GM23338 (cell line): ENCODE measurements around the gene FUT8. TPM values are rescaled to one million over a fixed set of nuclear protein-coding genes. Genes with fewer than 3 reads are reported as not detected.

ENCODE experiments used
- ATAC-seq: fragments of 200-7000 bp; cut with Tn5 transposase; 3 replicates; pipeline ENCODE4 v1.9.1; 2020
- DNase-seq: peaks from one replicate; pipeline ENCODE4 v3.0.0-alpha.2; 2015; ENCODE audit warnings: low spot score
- H2AFZ ChIP-seq: fragments of 200-600 bp; sonication (generic); 2 replicates; pipeline ENCODE4 v1.8.0; 2016; ENCODE audit warnings: antibody characterized with exemption, mild to moderate bottlenecking, moderate library complexity
- H3F3A ChIP-seq: fragments of 200-600 bp; sonication (generic); replicated peaks from 2 replicates; pipeline ENCODE4 v1.8.0; 2017; ENCODE audit warnings: antibody characterized with exemption, mixed run types, low read depth
- H3K27ac ChIP-seq: fragments of 200-600 bp; sonication (generic); 2 replicates; pipeline ENCODE4 v1.6.1; 2016; ENCODE audit warnings: low read depth
- H3K27me3 ChIP-seq: fragments of 200-600 bp; sonication (generic); 2 replicates; pipeline ENCODE4 v1.8.0; 2016; ENCODE audit warnings: mild to moderate bottlenecking, mixed run types, moderate library complexity; ENCODE audit not compliant: insufficient read depth
- H3K36me3 ChIP-seq: fragments of 200-600 bp; sonication (generic); 2 replicates; pipeline ENCODE4 v1.8.0; 2016; ENCODE audit warnings: mild to moderate bottlenecking; ENCODE audit not compliant: insufficient read depth
- H3K4me1 ChIP-seq: fragments of 200-600 bp; sonication (generic); 2 replicates; pipeline ENCODE4 v1.8.0; 2016; ENCODE audit warnings: mild to moderate bottlenecking, moderate library complexity; ENCODE audit not compliant: insufficient read depth
- H3K4me2 ChIP-seq: fragments of 200-600 bp; sonication (generic); 2 replicates; pipeline ENCODE4 v1.7.1; 2017; ENCODE audit warnings: mixed run types
- H3K4me3 ChIP-seq: fragments of 200-600 bp; sonication (generic); 2 replicates; pipeline ENCODE4 v1.6.1; 2016; ENCODE audit warnings: mixed run types
- H3K79me2 ChIP-seq: fragments of 200-600 bp; sonication (generic); replicated peaks from 2 replicates; pipeline ENCODE4 v1.8.0; 2017; ENCODE audit warnings: mild to moderate bottlenecking; ENCODE audit not compliant: insufficient read depth
- H3K9me2 ChIP-seq: fragments of 200-600 bp; sonication (generic); 2 replicates; pipeline ENCODE4 v1.8.0; 2017; ENCODE audit not compliant: insufficient read depth
- H4K20me1 ChIP-seq: fragments of 200-600 bp; sonication (generic); replicated peaks from 2 replicates; pipeline ENCODE4 v1.8.0; 2017; ENCODE audit warnings: mild to moderate bottlenecking; ENCODE audit not compliant: insufficient read depth
- H3K27ac Mint-ChIP-seq: 2 replicates; pipeline ENCODE4 v1.8.0; 2020; ENCODE audit warnings: inconsistent platforms, mild to moderate bottlenecking, moderate library complexity, mixed read lengths
- H3K27me3 Mint-ChIP-seq: 3 replicates; pipeline ENCODE4 v1.8.0; 2022; ENCODE audit warnings: low read depth, mild to moderate bottlenecking, moderate library complexity, mixed read lengths, inconsistent platforms; ENCODE audit not compliant: insufficient read depth, poor library complexity
- H3K36me3 Mint-ChIP-seq: 3 replicates; pipeline ENCODE4 v1.8.0; 2021; ENCODE audit warnings: low read depth, mild to moderate bottlenecking, inconsistent platforms, moderate library complexity, mixed read lengths
- H3K4me1 Mint-ChIP-seq: 3 replicates; pipeline ENCODE4 v1.8.0; 2020; ENCODE audit warnings: mild to moderate bottlenecking, inconsistent platforms, mixed read lengths
- H3K4me3 Mint-ChIP-seq: 3 replicates; pipeline ENCODE4 v1.8.0; 2021; ENCODE audit warnings: moderate library complexity, mild to moderate bottlenecking, inconsistent platforms, mixed read lengths
- H3K9me3 Mint-ChIP-seq: 3 replicates; pipeline ENCODE4 v1.8.0; 2020; ENCODE audit warnings: moderate library complexity, mild to moderate bottlenecking, inconsistent platforms, mixed read lengths
- CREB1 ChIP-seq: fragments of 250-450 bp; sonication (Bioruptor Pico); IDR thresholded peaks from 2 replicates; pipeline ENCODE4 v1.5.0; 2020; ENCODE audit warnings: low read depth, mild to moderate bottlenecking, moderate library complexity
- CTCF ChIP-seq, 2 experiments: fragments of 200-600 bp in 1 of 2; sonication (generic) in 1 of 2; conservative IDR thresholded peaks; 2 replicates each; pipeline versions ENCODE4 v1.5.1 to v1.6.1; 2016 to 2017; ENCODE audit warnings: antibody characterized with exemption in 2 of 2, low read depth in 2 of 2, mild to moderate bottlenecking in 2 of 2, moderate library complexity in 1 of 2
- EZH2 ChIP-seq: fragments of 200-600 bp; sonication (generic); IDR thresholded peaks from one replicate; pipeline ENCODE4 v1.8.0; 2017; ENCODE audit warnings: antibody characterized with exemption, mild to moderate bottlenecking, low read depth; ENCODE audit not compliant: unreplicated experiment
- EZH2phosphoT487 ChIP-seq: fragments of 200-600 bp; sonication (generic); IDR thresholded peaks from one replicate; pipeline ENCODE4 v1.8.1; 2018; ENCODE audit warnings: antibody characterized with exemption; ENCODE audit not compliant: unreplicated experiment
- JUNB ChIP-seq: IDR thresholded peaks from one replicate; pipeline ENCODE4 v1.6.1; 2016; ENCODE audit warnings: antibody characterized with exemption; ENCODE audit not compliant: unreplicated experiment
- NANOG ChIP-seq: IDR thresholded peaks from 2 replicates; pipeline ENCODE4 v1.6.1; 2016; ENCODE audit warnings: antibody characterized with exemption, borderline replicate concordance
- POLR2AphosphoS5 ChIP-seq: IDR thresholded peaks from 2 replicates; pipeline ENCODE4 v1.6.1; 2016; ENCODE audit warnings: antibody characterized with exemption, low read depth
- STAT1 ChIP-seq: IDR thresholded peaks from one replicate; pipeline ENCODE4 v1.6.1; 2016; ENCODE audit warnings: antibody characterized with exemption; ENCODE audit not compliant: unreplicated experiment
- ZNF114 ChIP-seq: fragments of 250-450 bp; sonication (Bioruptor Pico); IDR thresholded peaks from 2 replicates; pipeline ENCODE4 v1.5.0; 2020; ENCODE audit warnings: mild to moderate bottlenecking, moderate library complexity
- ZNF331 ChIP-seq: fragments of 250-450 bp; sonication (Bioruptor Pico); IDR thresholded peaks from 2 replicates; pipeline ENCODE4 v1.5.0; 2020; ENCODE audit warnings: low read depth, mild to moderate bottlenecking, moderate library complexity
- polyA plus RNA-seq: library from polyadenylated mRNA; unstranded; fragments of >200 nt; fragmentation: Nextera tagmentation; extraction: Ambion mirVana; gene quantifications from 2 replicates; pipeline ENCODE4 v1.2.1, GENCODE V29; 2016
- total RNA-seq: library from RNA; depleted of rRNA; stranded (reverse); fragments of >200 nt; shearing (Covaris generic); gene quantifications from 2 replicates; pipeline ENCODE4 v1.2.3, GENCODE V29; 2014
- TF ChIP-seq, protein P1 (sequence below): fragments of 250-450 bp; sonication (Bioruptor Pico); IDR thresholded peaks from 2 replicates; pipeline ENCODE4 v1.5.0; 2020; ENCODE audit warnings: mild to moderate bottlenecking, moderate library complexity
- TF ChIP-seq, protein P2 (sequence below): IDR thresholded peaks from one replicate; pipeline ENCODE4 v1.6.1; 2018; ENCODE audit warnings: antibody characterized with exemption; ENCODE audit not compliant: unreplicated experiment

Gene FUT8
- total and polyA plus RNA-seq, 2 experiments from 2014 or later, result 8.2 to 23.2 TPM

DNA sequence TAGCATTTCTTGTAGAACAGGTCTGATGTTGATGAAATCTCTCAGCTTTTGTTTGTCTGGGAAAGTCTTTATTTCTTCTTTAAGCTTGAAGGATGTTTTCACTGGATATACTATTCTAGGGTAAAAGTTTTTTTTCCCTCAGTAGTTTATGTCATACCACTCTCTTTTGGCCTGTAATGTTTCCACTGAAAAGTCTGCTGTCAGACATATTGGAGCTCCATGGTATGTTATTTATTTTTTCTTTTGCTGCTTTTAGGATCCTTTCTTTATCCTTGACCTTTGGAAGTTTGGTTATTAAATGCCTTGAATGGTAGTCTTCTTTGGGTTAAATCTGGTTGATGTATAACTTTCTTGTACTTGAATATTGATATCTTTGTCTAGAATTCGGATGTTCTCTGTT is 306.1 kb downstream of the FUT8 start:
- peaks cover 6% of the 10 kb centered on the region for H3K36me3 ChIP-seq
- H3K4me3 ChIP-seq, result no peak overlapping the region
- H3K36me3 Mint-ChIP-seq, result peaks cover 56% of the 10 kb centered on the region
- H3K9me3 Mint-ChIP-seq, result peaks cover 48% of the 10 kb centered on the region
- no peak overlapping the region for H3K27ac Mint-ChIP-seq
- H3K4me3 Mint-ChIP-seq, result no peak overlapping the region
- no peak for DNase-seq
- no peaks in the 10 kb centered on the region for H3K4me1 Mint-ChIP-seq
- H3K27me3 Mint-ChIP-seq, result peaks cover 5% of the 10 kb centered on the region
- H3K27me3 ChIP-seq, result no peaks in the 10 kb centered on the region
- no peak for ATAC-seq
- no peak overlapping the region for H3K4me2 ChIP-seq
- H3K79me2 ChIP-seq, result no peaks in the 10 kb centered on the region
- H3K9me2 ChIP-seq, result peaks cover 9% of the 10 kb centered on the region; the same call in 1 of the 2 replicates
- H3F3A ChIP-seq, result no peaks in the 10 kb centered on the region
- no peaks in the 10 kb centered on the region for H3K4me1 ChIP-seq
- H3K27ac ChIP-seq, result no peak overlapping the region
- H2AFZ ChIP-seq, result no peak overlapping the region
- H4K20me1 ChIP-seq, result no peaks in the 10 kb centered on the region
- TF ChIP-seq ZNF331, result no peak
- no peak for TF ChIP-seq STAT1
- TF ChIP-seq NANOG, result no peak
- TF ChIP-seq JUNB, result no peak
- no peak for TF ChIP-seq EZH2
- TF ChIP-seq, protein P1, sequence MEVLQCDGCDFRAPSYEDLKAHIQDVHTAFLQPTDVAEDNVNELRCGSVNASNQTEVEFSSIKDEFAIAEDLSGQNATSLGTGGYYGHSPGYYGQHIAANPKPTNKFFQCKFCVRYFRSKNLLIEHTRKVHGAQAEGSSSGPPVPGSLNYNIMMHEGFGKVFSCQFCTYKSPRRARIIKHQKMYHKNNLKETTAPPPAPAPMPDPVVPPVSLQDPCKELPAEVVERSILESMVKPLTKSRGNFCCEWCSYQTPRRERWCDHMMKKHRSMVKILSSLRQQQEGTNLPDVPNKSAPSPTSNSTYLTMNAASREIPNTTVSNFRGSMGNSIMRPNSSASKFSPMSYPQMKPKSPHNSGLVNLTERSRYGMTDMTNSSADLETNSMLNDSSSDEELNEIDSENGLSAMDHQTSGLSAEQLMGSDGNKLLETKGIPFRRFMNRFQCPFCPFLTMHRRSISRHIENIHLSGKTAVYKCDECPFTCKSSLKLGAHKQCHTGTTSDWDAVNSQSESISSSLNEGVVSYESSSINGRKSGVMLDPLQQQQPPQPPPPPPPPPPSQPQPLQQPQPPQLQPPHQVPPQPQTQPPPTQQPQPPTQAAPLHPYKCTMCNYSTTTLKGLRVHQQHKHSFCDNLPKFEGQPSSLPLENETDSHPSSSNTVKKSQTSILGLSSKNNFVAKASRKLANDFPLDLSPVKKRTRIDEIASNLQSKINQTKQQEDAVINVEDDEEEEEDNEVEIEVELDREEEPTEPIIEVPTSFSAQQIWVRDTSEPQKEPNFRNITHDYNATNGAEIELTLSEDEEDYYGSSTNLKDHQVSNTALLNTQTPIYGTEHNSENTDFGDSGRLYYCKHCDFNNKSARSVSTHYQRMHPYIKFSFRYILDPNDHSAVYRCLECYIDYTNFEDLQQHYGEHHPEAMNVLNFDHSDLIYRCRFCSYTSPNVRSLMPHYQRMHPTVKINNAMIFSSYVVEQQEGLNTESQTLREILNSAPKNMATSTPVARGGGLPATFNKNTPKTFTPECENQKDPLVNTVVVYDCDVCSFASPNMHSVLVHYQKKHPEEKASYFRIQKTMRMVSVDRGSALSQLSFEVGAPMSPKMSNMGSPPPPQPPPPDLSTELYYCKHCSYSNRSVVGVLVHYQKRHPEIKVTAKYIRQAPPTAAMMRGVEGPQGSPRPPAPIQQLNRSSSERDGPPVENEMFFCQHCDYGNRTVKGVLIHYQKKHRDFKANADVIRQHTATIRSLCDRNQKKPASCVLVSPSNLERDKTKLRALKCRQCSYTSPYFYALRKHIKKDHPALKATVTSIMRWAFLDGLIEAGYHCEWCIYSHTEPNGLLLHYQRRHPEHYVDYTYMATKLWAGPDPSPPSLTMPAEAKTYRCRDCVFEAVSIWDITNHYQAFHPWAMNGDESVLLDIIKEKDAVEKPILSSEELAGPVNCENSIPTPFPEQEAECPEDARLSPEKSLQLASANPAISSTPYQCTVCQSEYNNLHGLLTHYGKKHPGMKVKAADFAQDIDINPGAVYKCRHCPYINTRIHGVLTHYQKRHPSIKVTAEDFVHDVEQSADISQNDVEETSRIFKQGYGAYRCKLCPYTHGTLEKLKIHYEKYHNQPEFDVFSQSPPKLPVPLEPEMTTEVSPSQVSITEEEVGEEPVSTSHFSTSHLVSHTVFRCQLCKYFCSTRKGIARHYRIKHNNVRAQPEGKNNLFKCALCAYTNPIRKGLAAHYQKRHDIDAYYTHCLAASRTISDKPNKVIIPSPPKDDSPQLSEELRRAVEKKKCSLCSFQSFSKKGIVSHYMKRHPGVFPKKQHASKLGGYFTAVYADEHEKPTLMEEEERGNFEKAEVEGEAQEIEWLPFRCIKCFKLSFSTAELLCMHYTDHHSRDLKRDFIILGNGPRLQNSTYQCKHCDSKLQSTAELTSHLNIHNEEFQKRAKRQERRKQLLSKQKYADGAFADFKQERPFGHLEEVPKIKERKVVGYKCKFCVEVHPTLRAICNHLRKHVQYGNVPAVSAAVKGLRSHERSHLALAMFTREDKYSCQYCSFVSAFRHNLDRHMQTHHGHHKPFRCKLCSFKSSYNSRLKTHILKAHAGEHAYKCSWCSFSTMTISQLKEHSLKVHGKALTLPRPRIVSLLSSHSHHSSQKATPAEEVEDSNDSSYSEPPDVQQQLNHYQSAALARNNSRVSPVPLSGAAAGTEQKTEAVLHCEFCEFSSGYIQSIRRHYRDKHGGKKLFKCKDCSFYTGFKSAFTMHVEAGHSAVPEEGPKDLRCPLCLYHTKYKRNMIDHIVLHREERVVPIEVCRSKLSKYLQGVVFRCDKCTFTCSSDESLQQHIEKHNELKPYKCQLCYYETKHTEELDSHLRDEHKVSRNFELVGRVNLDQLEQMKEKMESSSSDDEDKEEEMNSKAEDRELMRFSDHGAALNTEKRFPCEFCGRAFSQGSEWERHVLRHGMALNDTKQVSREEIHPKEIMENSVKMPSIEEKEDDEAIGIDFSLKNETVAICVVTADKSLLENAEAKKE (CRISPR knock-in tag), result no peak
- no peak for TF ChIP-seq CTCF (conservative IDR thresholded peaks at IDR 0.05; ENCODE audit: low read depth in 2 of 2)
- TF ChIP-seq, protein P2, sequence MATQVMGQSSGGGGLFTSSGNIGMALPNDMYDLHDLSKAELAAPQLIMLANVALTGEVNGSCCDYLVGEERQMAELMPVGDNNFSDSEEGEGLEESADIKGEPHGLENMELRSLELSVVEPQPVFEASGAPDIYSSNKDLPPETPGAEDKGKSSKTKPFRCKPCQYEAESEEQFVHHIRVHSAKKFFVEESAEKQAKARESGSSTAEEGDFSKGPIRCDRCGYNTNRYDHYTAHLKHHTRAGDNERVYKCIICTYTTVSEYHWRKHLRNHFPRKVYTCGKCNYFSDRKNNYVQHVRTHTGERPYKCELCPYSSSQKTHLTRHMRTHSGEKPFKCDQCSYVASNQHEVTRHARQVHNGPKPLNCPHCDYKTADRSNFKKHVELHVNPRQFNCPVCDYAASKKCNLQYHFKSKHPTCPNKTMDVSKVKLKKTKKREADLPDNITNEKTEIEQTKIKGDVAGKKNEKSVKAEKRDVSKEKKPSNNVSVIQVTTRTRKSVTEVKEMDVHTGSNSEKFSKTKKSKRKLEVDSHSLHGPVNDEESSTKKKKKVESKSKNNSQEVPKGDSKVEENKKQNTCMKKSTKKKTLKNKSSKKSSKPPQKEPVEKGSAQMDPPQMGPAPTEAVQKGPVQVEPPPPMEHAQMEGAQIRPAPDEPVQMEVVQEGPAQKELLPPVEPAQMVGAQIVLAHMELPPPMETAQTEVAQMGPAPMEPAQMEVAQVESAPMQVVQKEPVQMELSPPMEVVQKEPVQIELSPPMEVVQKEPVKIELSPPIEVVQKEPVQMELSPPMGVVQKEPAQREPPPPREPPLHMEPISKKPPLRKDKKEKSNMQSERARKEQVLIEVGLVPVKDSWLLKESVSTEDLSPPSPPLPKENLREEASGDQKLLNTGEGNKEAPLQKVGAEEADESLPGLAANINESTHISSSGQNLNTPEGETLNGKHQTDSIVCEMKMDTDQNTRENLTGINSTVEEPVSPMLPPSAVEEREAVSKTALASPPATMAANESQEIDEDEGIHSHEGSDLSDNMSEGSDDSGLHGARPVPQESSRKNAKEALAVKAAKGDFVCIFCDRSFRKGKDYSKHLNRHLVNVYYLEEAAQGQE, result no peak
- no peak for TF ChIP-seq POLR2AphosphoS5
- TF ChIP-seq CREB1 (CRISPR knock-in tag), result no peak
- no peak for TF ChIP-seq EZH2phosphoT487
- TF ChIP-seq ZNF114 (CRISPR knock-in tag), result no peak
